H1 (cell line): ENCODE results near the gene HES2. TPM values are rescaled to one million over a fixed set of nuclear protein-coding genes. Genes with fewer than 3 reads are reported as not detected.

Experiments
- CTCF ChIA-PET: fragments of 300-600 bp; sonication (Branson Sonifier 250); formaldehyde crosslinking; loops from one replicate; lab custom pipeline; 2021; ENCODE audit not compliant: partially characterized antibody; lab: Charles Lee
- POLR2A ChIA-PET: fragments of 300-600 bp; sonication (Branson Sonifier 250); formaldehyde crosslinking; loops from one replicate; lab custom pipeline; 2021; ENCODE audit warnings: inconsistent platforms; ENCODE audit not compliant: partially characterized antibody; lab: Charles Lee
- DNase-seq, 2 experiments: peaks; one replicate each; pipeline versions ENCODE4 v3.0.0 to v3.0.0-alpha.2; 2010 to 2022; ENCODE audit warnings: low spot score in 2 of 2, low read depth in 1 of 2, mixed read lengths in 1 of 2
- FAIRE-seq: peaks from 2 replicates; lab custom pipeline; 2011; peaks lifted over from hg19 to GRCh38; lab: Jason Lieb, UNC
- H2AFZ ChIP-seq: 2 replicates; pipeline ENCODE4 v1.8.1; 2012; ENCODE audit warnings: low read length, inconsistent platforms
- H2AK5ac ChIP-seq: 2 replicates; pipeline ENCODE4 v1.6.1; 2013; ENCODE audit warnings: low read depth, low read length
- H2BK120ac ChIP-seq: replicated peaks from 2 replicates; pipeline ENCODE3; 2013; ENCODE audit warnings: low read depth, low read length, inconsistent platforms
- H2BK12ac ChIP-seq: 2 replicates; pipeline ENCODE4 v1.6.1; 2013; ENCODE audit warnings: low read depth, low read length
- H2BK15ac ChIP-seq: 2 replicates; pipeline ENCODE4 v1.6.1; 2013; ENCODE audit warnings: low read length
- H2BK20ac ChIP-seq: 2 replicates; pipeline ENCODE4 v1.6.1; 2013; ENCODE audit warnings: low read length
- H2BK5ac ChIP-seq: 2 replicates; pipeline ENCODE4 v1.6.1; 2013; ENCODE audit warnings: low read depth, low read length
- H3K14ac ChIP-seq: 2 replicates; pipeline ENCODE4 v1.6.1; 2013; ENCODE audit warnings: inconsistent platforms; ENCODE audit not compliant: insufficient read length
- H3K18ac ChIP-seq: 2 replicates; pipeline ENCODE4 v1.6.1; 2013; ENCODE audit warnings: low read length; ENCODE audit errors: extremely low read depth
- H3K23ac ChIP-seq: 2 replicates; pipeline ENCODE4 v1.6.1; 2013; ENCODE audit warnings: inconsistent platforms; ENCODE audit not compliant: insufficient read length
- H3K23me2 ChIP-seq: 2 replicates; pipeline ENCODE4 v1.6.1; 2013; ENCODE audit warnings: low read depth, low read length
- H3K27ac ChIP-seq: 2 replicates; pipeline ENCODE4 v1.6.1; 2011; ENCODE audit warnings: low read depth, low read length, inconsistent platforms
- H3K27me3 ChIP-seq, 4 experiments: replicated peaks in 1 of 4; 1 replicate in 1 of 4; 2 replicates in 3 of 4; pipeline versions ENCODE4 v1.6.1 to v1.8.1; 2011 to 2013; ENCODE audit warnings: low read length in 3 of 4, mild to moderate bottlenecking in 3 of 4, inconsistent platforms in 2 of 4, mixed read lengths in 2 of 4, moderate library complexity in 1 of 4; ENCODE audit not compliant: control insufficient read depth in 3 of 4, insufficient read depth in 3 of 4; ENCODE audit errors: extremely low read depth in 1 of 4
- H3K36me3 ChIP-seq, 4 experiments: 2 replicates each; pipeline versions ENCODE4 v1.6.1 to v1.8.1; 2011 to 2013; ENCODE audit warnings: mild to moderate bottlenecking in 4 of 4, low read length in 3 of 4, moderate library complexity in 2 of 4, control low read depth in 1 of 4, inconsistent platforms in 1 of 4; ENCODE audit not compliant: insufficient read depth in 4 of 4, control insufficient read depth in 2 of 4
- H3K4ac ChIP-seq: replicated peaks from 2 replicates; pipeline ENCODE3; 2013; ENCODE audit warnings: low read length, low read depth, mixed read lengths, inconsistent platforms; ENCODE audit not compliant: insufficient read length
- H3K4me1 ChIP-seq, 4 experiments: replicated peaks in 1 of 4; 1 replicate in 1 of 4; 2 replicates in 3 of 4; pipeline versions ENCODE4 v1.6.1 to v1.8.1; 2011 to 2013; ENCODE audit warnings: low read length in 3 of 4, inconsistent platforms in 2 of 4, mixed read lengths in 1 of 4; ENCODE audit not compliant: insufficient read depth in 4 of 4, control insufficient read depth in 3 of 4
- H3K4me2 ChIP-seq, 2 experiments: 2 replicates each; pipeline versions ENCODE4 v1.6.1 to v1.8.1; 2011 to 2013; ENCODE audit warnings: low read depth in 2 of 2, low read length in 2 of 2, control low read depth in 1 of 2, inconsistent platforms in 1 of 2, mild to moderate bottlenecking in 1 of 2; ENCODE audit not compliant: insufficient read depth in 1 of 2
- H3K4me3 ChIP-seq, 4 experiments: fragments of 200-600, 300-600 bp in 1 of 4; sonication (generic), shearing (Covaris generic), sonication (Bioruptor Twin) in 1 of 4; 2 replicates each; pipeline versions ENCODE4 v1.5.1 to v1.8.1; 2011 to 2016; ENCODE audit warnings: low read length in 4 of 4, low read depth in 3 of 4, control low read depth in 2 of 4, inconsistent platforms in 2 of 4, mild to moderate bottlenecking in 2 of 4, mixed read lengths in 1 of 4, moderate library complexity in 1 of 4; ENCODE audit not compliant: insufficient read depth in 2 of 4; ENCODE audit errors: extremely low read depth in 1 of 4
- H3K56ac ChIP-seq: replicated peaks from 2 replicates; pipeline ENCODE3; 2013; ENCODE audit warnings: low read depth, mild to moderate bottlenecking, mixed read lengths, low read length, inconsistent platforms; ENCODE audit not compliant: insufficient read length
- H3K79me1 ChIP-seq: 2 replicates; pipeline ENCODE4 v1.6.1; 2013; ENCODE audit warnings: low read depth, low read length, control low read depth
- H3K79me2 ChIP-seq, 2 experiments: 2 replicates each; pipeline versions ENCODE4 v1.6.1 to v1.8.1; 2012 to 2013; ENCODE audit warnings: low read length in 2 of 2, mild to moderate bottlenecking in 2 of 2, inconsistent platforms in 1 of 2; ENCODE audit not compliant: insufficient read depth in 2 of 2, control insufficient read depth in 1 of 2
- H3K9ac ChIP-seq, 4 experiments: replicated peaks in 1 of 4; 1 replicate in 1 of 4; 2 replicates in 3 of 4; pipeline versions ENCODE4 v1.6.1 to v1.8.1; 2011 to 2013; ENCODE audit warnings: low read depth in 3 of 4, low read length in 3 of 4, control low read depth in 2 of 4, mild to moderate bottlenecking in 2 of 4, moderate library complexity in 2 of 4, inconsistent platforms in 1 of 4; ENCODE audit errors: extremely low read depth in 1 of 4
- H3K9me3 ChIP-seq, 2 experiments: 2 replicates each; pipeline versions ENCODE4 v1.6.1 to v1.8.1; 2012 to 2013; ENCODE audit warnings: mild to moderate bottlenecking in 2 of 2, moderate library complexity in 2 of 2, control low read depth in 1 of 2, inconsistent platforms in 1 of 2, low read depth in 1 of 2, low read length in 1 of 2, mixed read lengths in 1 of 2; ENCODE audit not compliant: insufficient read depth in 2 of 2
- H4K20me1 ChIP-seq, 2 experiments: replicated peaks in 1 of 2; 2 replicates each; pipeline versions ENCODE3 to v1.8.1; 2011 to 2013; ENCODE audit warnings: inconsistent platforms in 2 of 2, low read length in 2 of 2, mild to moderate bottlenecking in 1 of 2; ENCODE audit not compliant: insufficient read depth in 2 of 2, control insufficient read depth in 1 of 2
- H4K5ac ChIP-seq: 2 replicates; pipeline ENCODE4 v1.6.1; 2013; ENCODE audit warnings: low read length, low read depth, mixed read lengths, inconsistent platforms; ENCODE audit not compliant: insufficient read length
- H4K8ac ChIP-seq: 2 replicates; pipeline ENCODE4 v1.8.0; 2013; ENCODE audit warnings: mild to moderate bottlenecking, moderate library complexity, low read length, inconsistent platforms; ENCODE audit not compliant: insufficient read depth; ENCODE audit errors: extremely low read depth
- H4K91ac ChIP-seq: replicated peaks from 2 replicates; pipeline ENCODE3; 2013; ENCODE audit warnings: low read length, mixed read lengths, inconsistent platforms; ENCODE audit not compliant: insufficient read length
- KDM5A ChIP-seq: fragments of 200-600 bp; IDR thresholded peaks from 2 replicates; pipeline ENCODE4 v1.7.1; 2012; ENCODE audit warnings: mild to moderate bottlenecking, low read length, inconsistent platforms, mixed read lengths
- RBBP5 ChIP-seq: IDR thresholded peaks from 2 replicates; pipeline ENCODE4 v1.7.1; 2012; ENCODE audit warnings: low read depth, mild to moderate bottlenecking, inconsistent platforms, low read length, moderate library complexity, borderline replicate concordance
- SUZ12 ChIP-seq: fragments of 200-600 bp; sonication (generic); IDR thresholded peaks from 2 replicates; pipeline ENCODE4 v1.6.1; 2012; ENCODE audit warnings: mild to moderate bottlenecking, inconsistent platforms, low read length, moderate library complexity, mixed read lengths
- WGBS, 2 experiments: shearing (Covaris generic) in 1 of 2; methylation state at CpG; one replicate each; pipeline versions ENCODE4 v1.1.6 to v1.1.7; 2013 to 2015; ENCODE audit warnings: low lambda C conversion rate in 2 of 2, mixed read lengths in 2 of 2, inconsistent platforms in 1 of 2, low coverage in 1 of 2, missing lambda C conversion rate in 1 of 2; ENCODE audit not compliant: insufficient replicate concordance in 2 of 2, insufficient coverage in 1 of 2, insufficient read length in 1 of 2; ENCODE audit errors: extremely low coverage in 1 of 2, missing lambda C conversion rate in 1 of 2; 5-methylcytosine and 5-hydroxymethylcytosine counted together
- polyA plus RNA-seq, 7 experiments: library from polyadenylated mRNA; depleted of rRNA in 3 of 7; stranded (reverse) in 5 of 7; unstranded in 2 of 7; fragments of >200 nt in 5 of 7; fragments of 200-250 nt in 2 of 7; gene quantifications; 1 replicate in 5 of 7; 2 replicates in 1 of 7; 4 replicates in 1 of 7; pipeline versions ENCODE4 v1.2.1 to v1.2.3, GENCODE V29; 2011 to 2013; ENCODE audit warnings: missing spikeins in 2 of 7, mixed read lengths in 2 of 7
- total RNA-seq: library from RNA; stranded (reverse); fragmentation: NEBNext Ultra II Directional; extraction: Animal tissue kit (Norgen Biotek cat#: 25700); gene quantifications from 2 replicates; pipeline ENCODE4 v1.2.1, GENCODE V29; 2021

Gene HES2
- total and polyA plus RNA-seq, 2 of the 8 experiments (the other 6 are each of a cell fraction or from before 2014, with no cell fraction given): 0.15 to 0.53 TPM

DNA sequence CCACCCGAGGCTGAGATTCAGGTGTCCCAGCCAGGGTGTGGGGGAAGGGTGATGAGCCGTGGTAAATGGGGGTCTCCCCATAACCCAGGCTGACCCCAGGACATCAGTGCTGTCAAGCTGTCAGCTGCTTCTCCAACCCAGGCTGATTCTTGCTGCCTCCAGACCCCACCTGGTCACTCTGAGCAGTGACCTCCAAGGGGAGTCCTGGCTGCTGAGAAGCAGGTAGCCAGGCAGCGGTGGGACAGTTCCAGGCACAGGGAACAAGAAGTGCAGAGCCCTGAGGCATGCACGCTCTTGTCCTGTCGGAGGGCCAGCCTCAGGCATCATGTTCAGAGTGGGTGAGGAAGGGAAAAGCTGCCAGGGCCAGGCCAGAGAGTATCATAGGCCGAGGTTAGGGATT is 5.9 kb upstream of the HES2 start:
- Histone ChIP-seq H2BK120ac (no peak overlapping the region), H3K36me3 (peaks cover 0 to 5% (median 0%) of the 10 kb centered on the region in 4 experiments; a peak in 1 of 8 replicates), H3K23ac (no peak overlapping the region), H3K79me1 (no peaks in the 10 kb centered on the region), H3K9ac (no peak overlapping the region), H2AK5ac (no peak overlapping the region), H2BK12ac (no peak overlapping the region; the same call in 1 of the 2 replicates), H4K5ac (no peak overlapping the region), H3K4ac (no peak overlapping the region), H3K14ac (no peak overlapping the region), H3K23me2 (peaks cover 7% of the 10 kb centered on the region; the same call in 1 of the 2 replicates), H3K18ac (no peak overlapping the region), H3K56ac (no peak overlapping the region), H3K27ac (no peak overlapping the region), H3K4me3 (no peak overlapping the region), H2BK15ac (no peak overlapping the region), H4K20me1 (peaks cover 0 to 7% of the 10 kb centered on the region in 2 experiments), H3K27me3 (peaks cover 41 to 65% (median 57%) of the 10 kb centered on the region in 4 experiments), H3K4me1 (peaks cover 0 to 26% (median 11%) of the 10 kb centered on the region in 4 experiments; a peak in 5 of 7 replicates), H3K9me3 (no peaks in the 10 kb centered on the region), H4K91ac (no peak overlapping the region), H3K79me2 (no peaks in the 10 kb centered on the region), H2BK20ac (no peak overlapping the region), H2AFZ (no peak overlapping the region), H3K4me2 (no peak overlapping the region; a peak in 1 of 4 replicates), H2BK5ac (no peak overlapping the region), H4K8ac (no peak overlapping the region)
- 84% methylated on average over 6 of the region's 6 CpGs; no CpG with 5 or more reads in 1 of the 2 experiments for WGBS, 2 experiments
- FAIRE-seq: no peak
- TF ChIP-seq RBBP5 (no peak), KDM5A (no peak), SUZ12 (peak; percentile 5; the same call in 1 of the 2 replicates)
- no peak for DNase-seq
- ChIA-PET CTCF (interaction anchor here (0.6 to 2.9 kb wide), 10 partner anchors 8 to 173 kb away, joined by 3 to 42 read pairs (median 4); no protein-coding TSS in a partner anchor), POLR2A (interaction anchor here (0.6 to 1.7 kb wide), 5 partner anchors 9 to 233 kb away, joined by 3 to 4 read pairs (median 3); no protein-coding TSS in a partner anchor)
